Measurements from ENCODE around the gene BDH1. TPM values are rescaled to one million over a fixed set of nuclear protein-coding genes. Genes with fewer than 3 reads are reported as not detected.

The BDH1 gene
- total and polyA plus RNA-seq, 2 of the 13 experiments (the other 11 are each of a cell fraction or from before 2014, with no cell fraction given) = 21.2 to 71.9 TPM

- TF ChIP-seq MTERF4 (CRISPR knock-in tag; IDR thresholded peaks at IDR 0.05) = no peak
- TF ChIP-seq NONO (IDR thresholded peaks at IDR 0.05) = no peak
- peak; percentile 17; the same call in 1 of the 2 replicates for TF ChIP-seq NONO (CRISPR knock-in tag; conservative IDR thresholded peaks at IDR 0.05)
- TF ChIP-seq ZNF10 (CRISPR knock-in tag; IDR thresholded peaks at IDR 0.05; ENCODE audit: borderline replicate concordance, low read depth) = no peak
- no peak for TF ChIP-seq ZNF816 (CRISPR knock-in tag; IDR thresholded peaks at IDR 0.05; ENCODE audit: borderline replicate concordance)
- TF ChIP-seq ELF4 (CRISPR knock-in tag; IDR thresholded peaks at IDR 0.05; ENCODE audit: borderline replicate concordance) = no peak
- TF ChIP-seq CREBL2 (CRISPR knock-in tag; IDR thresholded peaks at IDR 0.05; ENCODE audit: borderline replicate concordance) = no peak
- no peak for TF ChIP-seq BRCA1 (CRISPR knock-in tag; IDR thresholded peaks at IDR 0.05)
- no peak for TF ChIP-seq ZBTB38 (CRISPR knock-in tag; IDR thresholded peaks at IDR 0.05)
- no peak; the same call in 1 of the 2 replicates for TF ChIP-seq TARDBP (CRISPR knock-in tag; IDR thresholded peaks at IDR 0.05)
- TF ChIP-seq PPARG (CRISPR knock-in tag; conservative IDR thresholded peaks at IDR 0.05) = peak; percentile 97
- TF ChIP-seq ZNF160 (CRISPR knock-in tag; IDR thresholded peaks at IDR 0.05) = no peak
- no peak for TF ChIP-seq ZNF138 (CRISPR knock-in tag; IDR thresholded peaks at IDR 0.05; ENCODE audit: low read depth)
- TF ChIP-seq PCBP1 (IDR thresholded peaks at IDR 0.05; ENCODE audit: borderline replicate concordance, low read depth, low read length) = no peak
- TF ChIP-seq WIZ (CRISPR knock-in tag; IDR thresholded peaks at IDR 0.05) = no peak
- TF ChIP-seq NFKBIZ (CRISPR knock-in tag; IDR thresholded peaks at IDR 0.05) = no peak
- no peak for TF ChIP-seq ZNF75D (CRISPR knock-in tag; IDR thresholded peaks at IDR 0.05; ENCODE audit: borderline replicate concordance)
- no peak for TF ChIP-seq DZIP1 (CRISPR knock-in tag; IDR thresholded peaks at IDR 0.05)
- TF ChIP-seq ZFP82 (CRISPR knock-in tag; IDR thresholded peaks at IDR 0.05; ENCODE audit: borderline replicate concordance) = no peak
- TF ChIP-seq ZNF563 (CRISPR knock-in tag; IDR thresholded peaks at IDR 0.05) = no peak
- no peak for TF ChIP-seq ATF3 (CRISPR knock-in tag; IDR thresholded peaks at IDR 0.05)
- no peak for TF ChIP-seq ZNF614 (CRISPR knock-in tag; IDR thresholded peaks at IDR 0.05; ENCODE audit: borderline replicate concordance)
- TF ChIP-seq ZNF674 (CRISPR knock-in tag; IDR thresholded peaks at IDR 0.05; ENCODE audit: low read depth) = no peak
- peak; percentile 83 for TF ChIP-seq RARA (CRISPR knock-in tag; IDR thresholded peaks at IDR 0.05)
- no peak for TF ChIP-seq RNF2 (conservative IDR thresholded peaks at IDR 0.05; ENCODE audit: low read depth)
- no peak for TF ChIP-seq ZNF501 (CRISPR knock-in tag; IDR thresholded peaks at IDR 0.05)
- no peak for TF ChIP-seq SATB2 (CRISPR knock-in tag; IDR thresholded peaks at IDR 0.05)
- no peak for TF ChIP-seq ZNF720 (CRISPR knock-in tag; IDR thresholded peaks at IDR 0.05)
- no peak for TF ChIP-seq MAZ (IDR thresholded peaks at IDR 0.05; ENCODE audit: borderline replicate concordance, low read depth, low read length)
- no peak for TF ChIP-seq MAZ (CRISPR knock-in tag; IDR thresholded peaks at IDR 0.05; ENCODE audit: low read depth)
- TF ChIP-seq ZNF274 (CRISPR knock-in tag; IDR thresholded peaks at IDR 0.05) = no peak
These were observed 83.6 kb downstream of the BDH1 start (continued) for GRCh38 chr3:197472151-197472550.
